Stimulated activated CD4-positive, alpha-beta T cell treated with anti-CD3 and anti-CD28 coated beads, TNF-alpha, amount 100 ng/mL, for 48 hours (primary cell): Measurements from ENCODE around the gene GOLGA1.
"Not testable (repeated sequence)": the region's sequence is repeated elsewhere in the genome, so short reads cannot be mapped to it uniquely, and the experiment has no call there.

Experiments used
- DNase-seq, 3 donors: peaks; one replicate each; pipeline ENCODE4 v3.0.0-alpha.2; 2020; ENCODE audit warnings: low read depth in 3 of 3

GOLGA1 gene

GRCh38 chr9:124858330-124859046, 82.4 kb downstream of the GOLGA1 start:
- DNase-seq = no peak

- DNase-seq = no peak
These were observed 83.2 kb downstream of the GOLGA1 start for GRCh38 chr9:124857533-124858162.

DNA sequence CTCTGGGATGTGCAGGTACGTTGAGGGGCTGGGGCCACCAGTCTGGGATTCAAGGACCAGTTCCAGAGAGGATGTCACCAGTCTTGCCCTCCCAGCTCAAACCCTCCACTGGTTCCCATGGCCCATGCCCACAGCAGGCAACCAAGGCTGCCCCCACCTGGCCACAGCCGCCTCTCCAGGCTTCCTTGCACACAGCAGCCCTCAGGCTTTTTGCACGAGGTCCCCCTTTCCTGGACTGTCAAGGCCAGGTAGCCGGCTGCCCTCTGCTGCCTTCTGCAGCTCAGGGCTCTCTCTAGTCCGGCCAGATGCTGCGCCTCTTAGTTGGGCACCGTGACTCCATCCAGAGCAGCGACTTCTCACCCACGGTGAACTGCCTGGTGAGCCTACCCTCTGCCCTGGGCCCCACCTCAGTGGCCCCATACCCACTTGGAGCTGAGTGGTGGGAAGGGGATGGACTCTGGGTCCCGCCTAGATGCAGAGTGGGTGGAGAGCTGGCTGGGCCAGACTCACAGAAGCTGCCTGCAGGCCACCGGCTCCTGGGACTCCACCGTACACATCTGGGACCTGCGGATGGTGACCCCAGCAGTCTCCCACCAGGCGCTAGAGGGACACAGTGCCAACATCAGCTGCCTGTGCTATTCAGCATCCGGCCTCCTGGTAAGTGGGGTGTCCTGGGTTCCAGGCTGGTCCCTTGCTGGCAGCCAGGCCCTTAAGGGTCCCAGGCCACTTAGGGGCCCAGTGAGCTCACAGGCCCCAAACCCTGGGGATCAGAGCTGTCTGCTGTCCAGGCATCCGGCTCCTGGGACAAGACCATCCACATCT, 84.7 kb downstream of the GOLGA1 start:
- no peak for DNase-seq

DNA sequence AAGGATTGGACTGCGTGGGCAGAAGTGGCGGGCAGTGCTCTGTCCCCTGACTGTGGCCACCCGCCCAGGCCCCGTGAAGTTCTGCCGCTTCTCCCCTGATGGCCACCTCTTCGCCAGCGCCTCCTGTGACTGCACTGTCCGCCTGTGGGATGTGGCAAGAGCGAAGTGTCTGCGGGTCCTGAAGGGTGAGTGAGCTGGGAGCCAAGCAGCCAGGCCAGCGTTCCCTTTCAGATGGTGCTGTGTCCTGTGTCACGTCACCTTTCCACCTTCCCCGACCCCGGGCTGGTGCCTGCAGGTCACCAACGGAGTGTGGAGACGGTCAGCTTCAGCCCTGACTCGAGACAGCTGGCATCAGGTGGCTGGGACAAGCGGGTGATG, 85.3 kb downstream of the GOLGA1 start:
- DNase-seq = no peak

DNA sequence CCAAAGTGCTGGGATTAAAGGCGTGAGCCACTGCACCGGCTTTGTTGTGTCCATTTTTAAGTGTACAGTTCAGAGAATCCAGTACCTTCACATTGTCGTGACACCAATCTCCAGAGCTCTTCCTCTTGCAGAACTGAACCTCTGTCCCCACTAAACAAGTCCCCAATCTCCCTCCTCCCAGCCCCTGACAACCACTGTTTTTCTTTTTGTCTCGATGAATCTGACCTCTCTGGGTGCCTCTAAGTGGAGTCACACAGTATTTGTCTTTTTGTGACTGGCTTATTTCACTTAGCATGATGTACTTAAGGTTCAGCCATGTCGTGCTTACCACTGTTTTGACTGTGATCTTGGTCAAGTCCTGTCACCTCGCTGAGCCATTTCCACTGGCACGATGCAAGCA, 86.1 kb downstream of the GOLGA1 start:
- DNase-seq = no peak

GRCh38 chr9:124854161-124854560, 86.7 kb downstream of the GOLGA1 start:
- no peak for DNase-seq

DNA sequence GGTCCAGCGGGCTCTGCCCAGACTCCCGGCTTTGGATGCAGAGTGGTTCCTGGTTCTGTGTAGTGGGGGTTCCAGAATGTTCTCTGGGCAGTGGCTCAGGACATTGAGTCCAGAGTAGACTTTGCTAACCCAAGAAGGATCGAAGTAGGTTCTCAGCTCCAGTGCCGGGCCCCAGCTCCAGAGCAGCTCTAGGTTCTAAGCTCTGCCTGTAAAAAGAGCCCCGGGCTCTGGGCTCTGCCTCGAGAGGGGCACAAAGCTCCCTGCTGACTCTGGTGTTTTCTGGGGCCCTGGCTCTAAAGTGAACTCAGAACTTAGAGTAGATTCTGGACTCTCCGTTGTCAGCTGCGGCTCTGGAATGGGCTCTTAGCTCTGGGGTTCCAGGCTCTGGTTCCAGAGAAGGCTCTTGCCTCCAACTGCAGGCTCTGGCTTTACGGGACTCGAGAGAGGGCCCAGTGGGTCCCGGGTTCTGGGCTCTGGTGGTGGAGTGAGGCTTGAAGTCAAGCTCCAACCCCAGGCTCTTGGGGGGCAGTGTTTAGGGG, 87.2 kb downstream of the GOLGA1 start:
- no peak for DNase-seq

DNA sequence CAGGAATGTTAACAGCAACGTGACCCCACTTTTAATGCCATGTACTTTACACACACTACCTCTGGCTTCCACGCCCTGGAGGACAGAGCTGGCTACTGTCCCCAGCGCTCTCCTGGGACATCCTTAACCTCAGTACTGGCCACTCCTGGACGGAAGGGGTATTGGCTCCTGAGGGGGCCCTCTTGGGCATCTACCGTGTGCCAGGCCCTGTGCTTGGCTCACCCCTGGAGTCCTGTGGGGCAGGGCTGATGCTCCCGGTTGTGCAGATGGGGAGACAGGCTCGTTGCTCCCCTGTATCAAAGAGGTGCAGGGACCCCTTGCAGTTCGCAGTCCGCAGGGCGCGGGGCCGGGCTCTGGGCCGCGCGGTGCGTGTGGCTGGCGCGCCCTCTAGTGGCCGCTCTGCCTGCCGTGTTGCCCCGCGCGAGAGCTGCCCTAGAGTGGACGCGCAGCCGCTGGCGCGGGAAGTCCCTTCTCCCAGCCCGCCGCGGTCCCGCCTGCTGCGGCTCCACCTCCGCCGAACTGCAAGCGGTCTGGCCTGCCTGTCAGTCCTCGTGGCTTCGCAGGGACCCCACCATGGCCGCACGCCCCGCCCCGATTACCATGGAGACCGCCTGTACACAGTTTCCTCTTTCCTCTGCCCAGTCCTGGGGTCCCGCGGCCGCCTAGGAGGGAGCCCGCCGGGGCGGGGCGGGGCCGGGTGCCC, 87.9 kb downstream of the GOLGA1 start, which contains the start of gene WDR38:
TSS of gene WDR38 (plus strand) at position 632 of the 703 bp plus-strand sequence. CDS start 72 bp downstream, outside the sequence.
- peak; percentile 39 to 69 (median 60) for DNase-seq

DNA sequence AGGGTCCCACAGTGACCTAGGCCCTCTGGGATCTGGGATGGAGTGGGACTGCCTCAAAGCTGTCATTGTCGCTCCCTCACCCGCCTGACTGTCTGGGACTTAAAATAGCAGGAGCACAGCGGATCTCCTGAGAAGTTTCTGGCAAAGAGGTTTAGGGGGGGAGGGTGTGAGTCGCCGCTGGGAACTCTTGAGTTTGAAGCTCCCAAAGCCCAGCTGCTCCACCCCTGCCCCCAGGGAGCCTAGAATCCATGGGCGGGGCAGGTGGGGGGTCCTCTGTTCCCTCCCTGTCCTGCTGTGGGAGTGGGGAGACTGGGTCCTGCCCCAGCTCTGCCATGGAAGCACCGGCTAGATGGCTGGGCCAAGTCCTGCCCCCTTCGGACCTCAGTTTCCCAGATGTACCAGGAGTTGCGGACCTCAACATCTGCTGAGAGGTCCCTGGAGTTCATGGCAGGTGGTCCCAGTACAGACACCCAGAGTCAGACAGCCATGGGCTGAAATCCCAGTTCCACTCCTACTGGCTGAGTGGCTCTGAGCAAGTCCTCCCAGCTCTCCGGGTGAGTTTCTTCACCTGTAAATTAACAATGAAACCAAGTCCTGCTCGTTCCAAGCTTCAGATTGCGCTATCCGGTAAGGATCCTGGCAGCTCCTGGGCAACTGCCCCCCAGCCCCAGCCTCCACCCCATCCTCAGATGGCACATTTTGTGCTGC, 88.6 kb downstream of the GOLGA1 start:
- no peak for DNase-seq

GRCh38 chr9:124849801-124850200, 91.1 kb downstream of the GOLGA1 start:
- no peak for DNase-seq

- DNase-seq = no peak
These were observed 93.9 kb downstream of the GOLGA1 start for GRCh38 chr9:124846969-124847368.

- not testable (repeated sequence) for DNase-seq
These were observed 94.4 kb downstream of the GOLGA1 start for GRCh38 chr9:124846467-124846866.

- no peak for DNase-seq
These were observed 96.6 kb downstream of the GOLGA1 start for GRCh38 chr9:124844291-124844690.

GRCh38 chr9:124843456-124844034, 97.3 kb downstream of the GOLGA1 start:
- DNase-seq = no peak

GRCh38 chr9:124841075-124841821, 99.6 kb downstream of the GOLGA1 start:
- no peak for DNase-seq

GRCh38 chr9:124840300-124840833, 100.5 kb downstream of the GOLGA1 start:
- no peak for DNase-seq

GRCh38 chr9:124839612-124840299, 101.1 kb downstream of the GOLGA1 start:
- no peak for DNase-seq

GRCh38 chr9:124838567-124839275, 102.2 kb downstream of the GOLGA1 start:
- not testable (repeated sequence) for DNase-seq
